HepG2 (cell line): ENCODE data around the gene ZSWIM8. TPM values are rescaled to one million over a fixed set of nuclear protein-coding genes. Genes with fewer than 3 reads are reported as not detected.

Experiments
- ATF7-NPFF ChIP-seq: sonication (generic); formaldehyde crosslinking; IDR thresholded peaks from 2 replicates; pipeline ENCODE4 v1.8.1; 2023; ENCODE audit warnings: mild to moderate bottlenecking, low read depth, missing genetic modification reagents, moderate library complexity
- CBX5 ChIP-seq: sonication (generic); formaldehyde crosslinking; IDR thresholded peaks from 2 replicates; pipeline ENCODE4 v1.4.0; 2020; ENCODE audit warnings: missing genetic modification reagents, borderline replicate concordance
- CC2D1A ChIP-seq: sonication (generic); formaldehyde crosslinking; IDR thresholded peaks from 2 replicates; pipeline ENCODE4 v1.8.1; 2023; ENCODE audit warnings: mild to moderate bottlenecking, missing genetic modification reagents
- CCAR2 ChIP-seq: fragments of 200-400 bp; formaldehyde crosslinking; optimal IDR thresholded peaks from 2 replicates; pipeline ENCODE3; 2018; ENCODE audit warnings: low read depth, mild to moderate bottlenecking, low read length, moderate library complexity
- ELF4 ChIP-seq: sonication (generic); formaldehyde crosslinking; IDR thresholded peaks from 2 replicates; pipeline ENCODE4 v1.5.0; 2020; ENCODE audit warnings: missing genetic modification reagents, mild to moderate bottlenecking, moderate library complexity, borderline replicate concordance
- ETV5 ChIP-seq: IDR thresholded peaks from 2 replicates; pipeline ENCODE4 v1.6.1; 2018; ENCODE audit warnings: missing biosample characterization, missing genetic modification reagents, inconsistent platforms, borderline replicate concordance
- IKZF1 ChIP-seq: fragments of 450-650 bp; IDR thresholded peaks from 2 replicates; pipeline ENCODE4 v1.7.1; 2016
- PCBP1 ChIP-seq: fragments of 200-400 bp; formaldehyde crosslinking; IDR thresholded peaks from 2 replicates; pipeline ENCODE4 v1.6.1; 2017; ENCODE audit warnings: mild to moderate bottlenecking, low read depth, low read length, borderline replicate concordance
- RBAK ChIP-seq: sonication (generic); formaldehyde crosslinking; IDR thresholded peaks from 2 replicates; pipeline ENCODE4 v1.5.1; 2020; ENCODE audit warnings: mild to moderate bottlenecking, missing genetic modification reagents
- SNRNP70 ChIP-seq: fragments of 200-400 bp; formaldehyde crosslinking; IDR thresholded peaks from 2 replicates; pipeline ENCODE4 v1.6.1; 2017; ENCODE audit warnings: mild to moderate bottlenecking, low read depth, low read length, moderate library complexity
- SOX6 ChIP-seq, 2 experiments: fragments of 450-650 bp in 1 of 2; sonication (generic) in 1 of 2; formaldehyde crosslinking in 1 of 2; IDR thresholded peaks; 2 replicates each; pipeline versions ENCODE4 v1.4.0 to v1.6.1; 2017 to 2020; ENCODE audit warnings: antibody characterized with exemption in 1 of 2, mild to moderate bottlenecking in 1 of 2, missing genetic modification reagents in 1 of 2
- ZBTB3 ChIP-seq: sonication (generic); formaldehyde crosslinking; IDR thresholded peaks from 2 replicates; pipeline ENCODE4 v1.4.0; 2020; ENCODE audit warnings: low read depth, mild to moderate bottlenecking, moderate library complexity, missing genetic modification reagents, borderline replicate concordance
- ZMAT3 ChIP-seq: sonication (generic); formaldehyde crosslinking; conservative IDR thresholded peaks from 2 replicates; pipeline ENCODE4 v1.7.0; 2021; ENCODE audit warnings: missing genetic modification reagents
- ZNF441 ChIP-seq: sonication (generic); formaldehyde crosslinking; IDR thresholded peaks from 2 replicates; pipeline ENCODE4 v1.7.0; 2021; ENCODE audit warnings: missing genetic modification reagents, borderline replicate concordance
- ZNF451 ChIP-seq: sonication (generic); formaldehyde crosslinking; IDR thresholded peaks from 2 replicates; pipeline ENCODE4 v1.5.0; 2020; ENCODE audit warnings: mild to moderate bottlenecking, missing genetic modification reagents
- ZSCAN31 ChIP-seq: sonication (generic); formaldehyde crosslinking; IDR thresholded peaks from 2 replicates; pipeline ENCODE4 v1.5.0; 2020; ENCODE audit warnings: low read depth, mild to moderate bottlenecking, missing genetic modification reagents
- polyA plus RNA-seq, 8 experiments: library from polyadenylated mRNA; depleted of rRNA in 3 of 8; stranded (reverse) in 7 of 8; unstranded in 1 of 8; fragments of >200 nt; fragmentation: Illumina TruSeq in 4 of 8; extraction: Trizol in 4 of 8; gene quantifications; 2 replicates each; pipeline versions ENCODE4 v1.2.1 to v1.2.3, GENCODE V29; 2011 to 2016; ENCODE audit warnings: low read depth in 4 of 8, missing spikeins in 1 of 8, mixed read lengths in 1 of 8; ENCODE audit not compliant: insufficient read depth in 1 of 8
- total RNA-seq, 5 experiments: library from RNA; depleted of rRNA; stranded (reverse); fragments of >200 nt; fragmentation: Illumina TruSeq; extraction: Trizol; gene quantifications; 2 replicates each; pipeline ENCODE4 v1.2.3, GENCODE V29; 2016; ENCODE audit warnings: low read depth in 1 of 5
- TF ChIP-seq, protein P1 (sequence below), 2 experiments: fragments of 450-650 bp in 1 of 2; sonication (generic) in 1 of 2; formaldehyde crosslinking in 1 of 2; IDR thresholded peaks; 2 replicates each; pipeline versions ENCODE4 v1.6.1 to v1.8.0; 2016 to 2022; ENCODE audit warnings: antibody characterized with exemption in 1 of 2, mild to moderate bottlenecking in 1 of 2, missing genetic modification reagents in 1 of 2
- TF ChIP-seq, protein P2 (sequence below): sonication (generic); formaldehyde crosslinking; IDR thresholded peaks from 2 replicates; pipeline ENCODE4 v1.8.1; 2023; ENCODE audit warnings: mild to moderate bottlenecking, missing genetic modification reagents

Gene ZSWIM8
- total and polyA plus RNA-seq, 2 of the 13 experiments (the other 11 are each of a cell fraction or from before 2014, with no cell fraction given) = 39.9 to 98.2 TPM

DNA sequence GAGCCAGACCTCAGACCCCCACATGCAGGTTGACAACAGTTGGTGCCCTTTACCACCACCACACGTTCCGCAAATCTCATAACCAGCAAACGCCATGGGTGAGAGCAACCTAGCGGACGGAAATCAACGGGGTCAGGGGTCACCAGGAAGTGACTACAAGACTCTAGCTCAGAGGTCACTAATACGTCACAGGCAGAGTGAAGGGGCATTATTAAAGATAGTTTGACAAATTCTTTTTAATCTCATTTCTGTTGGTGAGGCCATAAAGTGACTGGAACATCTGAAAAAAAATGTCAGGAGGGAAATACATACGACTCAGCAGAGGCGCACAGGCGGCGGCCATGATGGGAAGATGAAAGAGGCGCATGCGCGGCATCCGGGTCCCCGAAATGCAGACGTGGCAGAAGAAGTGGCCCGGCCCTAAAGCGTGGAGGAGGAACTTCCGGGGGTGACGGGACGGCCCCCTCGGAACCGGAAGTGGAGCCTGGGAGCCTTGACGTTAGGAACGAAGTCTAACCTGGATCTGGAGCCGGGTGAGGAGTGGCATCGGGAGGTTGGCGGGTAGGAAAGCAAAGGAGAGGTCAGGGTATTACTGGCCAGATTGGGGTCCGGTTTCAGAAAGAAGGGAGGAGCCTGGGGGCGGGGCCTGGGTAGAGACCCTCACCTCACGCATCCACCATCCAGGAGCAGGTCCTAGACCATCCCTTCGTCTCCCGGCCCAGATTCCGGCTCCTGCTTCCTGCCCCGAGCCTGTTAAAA lies 41.3 kb upstream of the ZSWIM8 start, which contains the start of gene SEC24C (continued):
- TF ChIP-seq, protein P1, sequence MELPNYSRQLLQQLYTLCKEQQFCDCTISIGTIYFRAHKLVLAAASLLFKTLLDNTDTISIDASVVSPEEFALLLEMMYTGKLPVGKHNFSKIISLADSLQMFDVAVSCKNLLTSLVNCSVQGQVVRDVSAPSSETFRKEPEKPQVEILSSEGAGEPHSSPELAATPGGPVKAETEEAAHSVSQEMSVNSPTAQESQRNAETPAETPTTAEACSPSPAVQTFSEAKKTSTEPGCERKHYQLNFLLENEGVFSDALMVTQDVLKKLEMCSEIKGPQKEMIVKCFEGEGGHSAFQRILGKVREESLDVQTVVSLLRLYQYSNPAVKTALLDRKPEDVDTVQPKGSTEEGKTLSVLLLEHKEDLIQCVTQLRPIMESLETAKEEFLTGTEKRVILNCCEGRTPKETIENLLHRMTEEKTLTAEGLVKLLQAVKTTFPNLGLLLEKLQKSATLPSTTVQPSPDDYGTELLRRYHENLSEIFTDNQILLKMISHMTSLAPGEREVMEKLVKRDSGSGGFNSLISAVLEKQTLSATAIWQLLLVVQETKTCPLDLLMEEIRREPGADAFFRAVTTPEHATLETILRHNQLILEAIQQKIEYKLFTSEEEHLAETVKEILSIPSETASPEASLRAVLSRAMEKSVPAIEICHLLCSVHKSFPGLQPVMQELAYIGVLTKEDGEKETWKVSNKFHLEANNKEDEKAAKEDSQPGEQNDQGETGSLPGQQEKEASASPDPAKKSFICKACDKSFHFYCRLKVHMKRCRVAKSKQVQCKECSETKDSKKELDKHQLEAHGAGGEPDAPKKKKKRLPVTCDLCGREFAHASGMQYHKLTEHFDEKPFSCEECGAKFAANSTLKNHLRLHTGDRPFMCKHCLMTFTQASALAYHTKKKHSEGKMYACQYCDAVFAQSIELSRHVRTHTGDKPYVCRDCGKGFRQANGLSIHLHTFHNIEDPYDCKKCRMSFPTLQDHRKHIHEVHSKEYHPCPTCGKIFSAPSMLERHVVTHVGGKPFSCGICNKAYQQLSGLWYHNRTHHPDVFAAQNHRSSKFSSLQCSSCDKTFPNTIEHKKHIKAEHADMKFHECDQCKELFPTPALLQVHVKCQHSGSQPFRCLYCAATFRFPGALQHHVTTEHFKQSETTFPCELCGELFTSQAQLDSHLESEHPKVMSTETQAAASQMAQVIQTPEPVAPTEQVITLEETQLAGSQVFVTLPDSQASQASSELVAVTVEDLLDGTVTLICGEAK (IDR thresholded peaks at IDR 0.05) = peak; percentile 94
- TF ChIP-seq, protein P1 (CRISPR knock-in tag; IDR thresholded peaks at IDR 0.05) = no peak
- TF ChIP-seq, protein P2, sequence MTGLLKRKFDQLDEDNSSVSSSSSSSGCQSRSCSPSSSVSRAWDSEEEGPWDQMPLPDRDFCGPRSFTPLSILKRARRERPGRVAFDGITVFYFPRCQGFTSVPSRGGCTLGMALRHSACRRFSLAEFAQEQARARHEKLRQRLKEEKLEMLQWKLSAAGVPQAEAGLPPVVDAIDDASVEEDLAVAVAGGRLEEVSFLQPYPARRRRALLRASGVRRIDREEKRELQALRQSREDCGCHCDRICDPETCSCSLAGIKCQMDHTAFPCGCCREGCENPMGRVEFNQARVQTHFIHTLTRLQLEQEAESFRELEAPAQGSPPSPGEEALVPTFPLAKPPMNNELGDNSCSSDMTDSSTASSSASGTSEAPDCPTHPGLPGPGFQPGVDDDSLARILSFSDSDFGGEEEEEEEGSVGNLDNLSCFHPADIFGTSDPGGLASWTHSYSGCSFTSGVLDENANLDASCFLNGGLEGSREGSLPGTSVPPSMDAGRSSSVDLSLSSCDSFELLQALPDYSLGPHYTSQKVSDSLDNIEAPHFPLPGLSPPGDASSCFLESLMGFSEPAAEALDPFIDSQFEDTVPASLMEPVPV (CRISPR knock-in tag) = no peak
- TF ChIP-seq PCBP1 (no peak), ZNF451 (CRISPR knock-in tag) (no peak), CBX5 (no peak; the same call in 1 of the 2 replicates), SNRNP70 (no peak), ZBTB3 (CRISPR knock-in tag) (no peak; the same call in 1 of the 2 replicates), ELF4 (peak; percentile 63; the same call in 1 of the 2 replicates), ETV5 (CRISPR knock-in tag) (peak; percentile 47; the same call in 1 of the 2 replicates), CCAR2 (peak; percentile 55), ZMAT3 (CRISPR knock-in tag) (no peak; the same call in none of the 2 replicates), ZSCAN31 (CRISPR knock-in tag) (no peak; the same call in 1 of the 2 replicates), CC2D1A (CRISPR knock-in tag) (no peak), RBAK (0 out of 2 replicates have a peak, but pooled peaks have one; percentile 35), ZNF441 (CRISPR knock-in tag) (no peak; the same call in 1 of the 2 replicates), IKZF1 (no peak), ATF7-NPFF (CRISPR knock-in tag) (peak; percentile 82; the same call in 1 of the 2 replicates), SOX6 (IDR thresholded peaks at IDR 0.05) (no peak), SOX6 (CRISPR knock-in tag; IDR thresholded peaks at IDR 0.05) (peak; percentile 26; the same call in 1 of the 2 replicates)
